Loucy (cell line): ENCODE results near the gene IFNAR2.
A peak's percentile ranks its signal among the peaks of the same experiment; 100 is the strongest.
"Not testable (repeated sequence)": the region's sequence is repeated elsewhere in the genome, so short reads cannot be mapped to it uniquely, and the experiment has no call there.

Source experiments
- H2AFZ ChIP-seq: fragments of 200-600 bp; sonication (generic); 2 replicates; pipeline ENCODE4 v1.6.0; 2016; ENCODE audit warnings: antibody characterized with exemption, mild to moderate bottlenecking, low read length, moderate library complexity
- H3F3A ChIP-seq: fragments of 200-600 bp; 2 replicates; pipeline ENCODE4 v1.6.0; 2016; ENCODE audit warnings: antibody characterized with exemption, low read depth, mild to moderate bottlenecking
- H3K27me3 ChIP-seq: fragments of 200-600 bp; sonication (generic); 2 replicates; pipeline ENCODE4 v1.6.1; 2014; ENCODE audit warnings: low read length, mild to moderate bottlenecking; ENCODE audit not compliant: insufficient read depth, poor library complexity, severe bottlenecking
- H3K36me3 ChIP-seq: fragments of 200-600 bp; sonication (generic); 2 replicates; pipeline ENCODE4 v1.6.1; 2016; ENCODE audit warnings: low read length; ENCODE audit not compliant: insufficient read depth
- H3K4me1 ChIP-seq: fragments of 200-600 bp; sonication (generic); 2 replicates; pipeline ENCODE4 v1.5.1; 2014; ENCODE audit warnings: low read length, mild to moderate bottlenecking; ENCODE audit not compliant: insufficient read depth, poor library complexity, severe bottlenecking
- H3K4me2 ChIP-seq: fragments of 200-600 bp; sonication (generic); 2 replicates; pipeline ENCODE4 v1.6.0; 2014; ENCODE audit warnings: antibody characterized with exemption, low read length, low read depth, mild to moderate bottlenecking; ENCODE audit not compliant: poor library complexity, severe bottlenecking
- H3K4me3 ChIP-seq: fragments of 200-600 bp; sonication (generic); 2 replicates; pipeline ENCODE4 v1.5.1; 2014; ENCODE audit warnings: low read length, mild to moderate bottlenecking, mixed read lengths; ENCODE audit not compliant: poor library complexity, severe bottlenecking
- H3K79me2 ChIP-seq: fragments of 200-600 bp; sonication (generic); 2 replicates; pipeline ENCODE4 v1.6.1; 2014; ENCODE audit warnings: low read length; ENCODE audit not compliant: insufficient read depth
- H3K9ac ChIP-seq: fragments of 200-600 bp; sonication (generic); 2 replicates; pipeline ENCODE4 v1.6.0; 2014; ENCODE audit warnings: mild to moderate bottlenecking, low read depth, low read length, moderate library complexity; ENCODE audit not compliant: poor library complexity, severe bottlenecking
- H3K9me2 ChIP-seq: fragments of 200-600 bp; sonication (generic); replicated peaks from 2 replicates; pipeline ENCODE4 v1.6.1; 2016; ENCODE audit warnings: low read depth, low read length, mixed read lengths
- H3K9me3 ChIP-seq: fragments of 200-600 bp; sonication (generic); 2 replicates; pipeline ENCODE4 v1.6.1; 2014; ENCODE audit warnings: mild to moderate bottlenecking, antibody characterized with exemption, low read length, low read depth; ENCODE audit not compliant: insufficient read depth
- H4K20me1 ChIP-seq: fragments of 200-600 bp; sonication (generic); 2 replicates; pipeline ENCODE4 v1.6.0; 2014; ENCODE audit warnings: antibody characterized with exemption, low read length, mild to moderate bottlenecking; ENCODE audit not compliant: insufficient read depth, poor library complexity, severe bottlenecking
- CTCF ChIP-seq: fragments of 200-600 bp; sonication (generic); conservative IDR thresholded peaks from 2 replicates; pipeline ENCODE4 v1.5.1; 2014; ENCODE audit warnings: mild to moderate bottlenecking, antibody characterized with exemption, low read length
- EZH2phosphoT487 ChIP-seq: fragments of 200-600 bp; IDR thresholded peaks from 2 replicates; pipeline ENCODE4 v1.6.1; 2018; ENCODE audit warnings: antibody characterized with exemption, mild to moderate bottlenecking, moderate library complexity, borderline replicate concordance

IFNAR2 gene

DNA sequence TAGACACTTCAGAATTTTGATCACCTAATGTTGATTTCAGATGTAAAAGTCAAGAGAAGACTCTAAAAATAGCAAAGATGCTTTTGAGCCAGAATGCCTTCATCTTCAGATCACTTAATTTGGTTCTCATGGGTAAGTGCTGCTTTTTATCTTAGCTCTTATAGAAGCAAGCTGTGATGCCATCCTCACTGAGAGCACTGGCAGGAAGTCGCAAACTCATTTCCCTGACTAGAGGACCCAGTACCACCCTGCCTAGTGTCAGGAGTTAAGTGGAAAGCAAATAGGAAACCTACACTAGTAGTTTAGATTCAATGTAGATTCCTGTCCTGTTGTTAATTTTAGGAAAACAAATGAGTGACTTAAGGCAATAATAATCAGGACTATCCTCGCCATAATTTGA is 12.1 kb downstream of the IFNAR2 start:
- peaks cover 10% of the 10 kb centered on the region for H4K20me1 ChIP-seq
- H3K4me1 ChIP-seq = peaks cover 92% of the 10 kb centered on the region
- H3K27me3 ChIP-seq = no peaks in the 10 kb centered on the region
- peaks cover 34% of the 10 kb centered on the region for H3K36me3 ChIP-seq
- peaks cover 9% of the 10 kb centered on the region for H3F3A ChIP-seq
- H3K4me3 ChIP-seq = peak overlapping the region; percentile 31
- no peak for TF ChIP-seq EZH2phosphoT487
- TF ChIP-seq CTCF = no peak
- H3K9ac ChIP-seq = peak overlapping the region; percentile 60
- no peaks in the 10 kb centered on the region for H3K9me2 ChIP-seq
- H3K79me2 ChIP-seq = peaks cover 89% of the 10 kb centered on the region
- peak overlapping the region; percentile 55 for H3K4me2 ChIP-seq
- H3K9me3 ChIP-seq = no peaks in the 10 kb centered on the region
- no peak overlapping the region for H2AFZ ChIP-seq

- H3K4me1 ChIP-seq = peaks cover 92% of the 10 kb centered on the region
- peaks cover 84% of the 10 kb centered on the region for H3K79me2 ChIP-seq
- peak overlapping the region; percentile 79 for H3K9ac ChIP-seq
- peak overlapping the region; percentile 78 for H3K4me2 ChIP-seq
- H3K36me3 ChIP-seq = peaks cover 44% of the 10 kb centered on the region
- H2AFZ ChIP-seq, H3K9me3 ChIP-seq, H3K4me3 ChIP-seq, H3K27me3 ChIP-seq, H4K20me1 ChIP-seq, H3K9me2 ChIP-seq, H3F3A ChIP-seq: not testable (repeated sequence)
These were observed 13.1 kb downstream of the IFNAR2 start for GRCh38 chr21:33242846-33243245.

DNA sequence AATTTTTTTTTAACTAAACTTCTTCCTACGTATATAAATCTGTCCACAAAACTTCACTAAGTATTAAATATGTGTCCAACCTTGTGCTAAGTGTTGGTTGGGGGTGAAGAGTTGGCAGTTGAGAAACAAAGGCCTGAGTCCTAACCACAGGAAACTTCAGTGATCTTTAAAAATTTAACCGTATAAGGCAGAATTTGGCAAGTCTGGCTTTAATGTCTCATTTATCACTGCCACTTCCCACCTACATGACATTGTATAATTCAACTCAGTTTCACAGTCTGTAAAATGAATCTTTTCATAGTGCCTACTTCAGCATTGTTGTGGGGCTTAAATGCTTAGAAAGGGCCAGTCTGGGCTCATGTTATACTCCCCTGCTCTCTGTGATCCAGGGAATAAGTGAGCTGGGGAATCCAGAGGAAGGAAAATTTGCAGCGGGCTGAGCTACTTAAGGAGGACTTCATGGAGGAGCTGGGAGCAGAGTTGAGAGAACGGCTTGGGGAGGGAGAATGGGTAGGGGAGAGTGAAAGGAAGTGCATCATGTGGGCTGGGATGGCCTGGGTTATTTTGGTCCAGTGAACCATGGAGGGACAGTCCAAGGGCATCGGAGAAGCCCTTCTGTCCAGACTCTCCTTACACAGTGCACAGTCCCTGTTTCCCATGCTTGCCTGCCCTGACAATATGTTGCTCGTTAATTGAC is 14.5 kb downstream of the IFNAR2 start:
- no peaks in the 10 kb centered on the region for H4K20me1 ChIP-seq
- peak overlapping the region; percentile 78 for H3K4me2 ChIP-seq
- peak overlapping the region; percentile 79 for H3K9ac ChIP-seq
- no peaks in the 10 kb centered on the region for H3K9me2 ChIP-seq
- peaks cover 57% of the 10 kb centered on the region for H3K36me3 ChIP-seq
- TF ChIP-seq EZH2phosphoT487 (no peak), CTCF (no peak)
- peaks cover 77% of the 10 kb centered on the region for H3K79me2 ChIP-seq
- peaks cover 84% of the 10 kb centered on the region for H3K4me1 ChIP-seq
- no peaks in the 10 kb centered on the region for H3K27me3 ChIP-seq
- H2AFZ ChIP-seq = no peak overlapping the region
- peaks cover 9% of the 10 kb centered on the region for H3F3A ChIP-seq
- peak overlapping the region; percentile 59 for H3K4me3 ChIP-seq
- H3K9me3 ChIP-seq = no peaks in the 10 kb centered on the region

- no peak for TF ChIP-seq CTCF
- no peak for TF ChIP-seq EZH2phosphoT487
- H4K20me1 ChIP-seq = no peaks in the 10 kb centered on the region
- H3K4me2 ChIP-seq = peak overlapping the region; percentile 78
- no peaks in the 10 kb centered on the region for H3K9me3 ChIP-seq
- H3K9ac ChIP-seq = peak overlapping the region; percentile 79
- no peak overlapping the region for H2AFZ ChIP-seq
- peaks cover 62% of the 10 kb centered on the region for H3K36me3 ChIP-seq
- peaks cover 9% of the 10 kb centered on the region for H3F3A ChIP-seq
- peaks cover 77% of the 10 kb centered on the region for H3K79me2 ChIP-seq
- peaks cover 85% of the 10 kb centered on the region for H3K4me1 ChIP-seq
- H3K4me3 ChIP-seq = peak overlapping the region; percentile 59
- no peaks in the 10 kb centered on the region for H3K9me2 ChIP-seq
- no peaks in the 10 kb centered on the region for H3K27me3 ChIP-seq
These were observed 15.0 kb downstream of the IFNAR2 start for GRCh38 chr21:33244779-33245105.
